Measurements from ENCODE around the gene CHRDL2. TPM values are rescaled to one million over a fixed set of nuclear protein-coding genes. Genes with fewer than 3 reads are reported as not detected.
A peak's percentile ranks its signal among the peaks of the same experiment; 100 is the strongest.

Gene CHRDL2
- total and polyA plus RNA-seq, 2 of the 13 experiments (the other 11 are each of a cell fraction or from before 2014, with no cell fraction given), result 0.04 TPM; not detected in 1

DNA sequence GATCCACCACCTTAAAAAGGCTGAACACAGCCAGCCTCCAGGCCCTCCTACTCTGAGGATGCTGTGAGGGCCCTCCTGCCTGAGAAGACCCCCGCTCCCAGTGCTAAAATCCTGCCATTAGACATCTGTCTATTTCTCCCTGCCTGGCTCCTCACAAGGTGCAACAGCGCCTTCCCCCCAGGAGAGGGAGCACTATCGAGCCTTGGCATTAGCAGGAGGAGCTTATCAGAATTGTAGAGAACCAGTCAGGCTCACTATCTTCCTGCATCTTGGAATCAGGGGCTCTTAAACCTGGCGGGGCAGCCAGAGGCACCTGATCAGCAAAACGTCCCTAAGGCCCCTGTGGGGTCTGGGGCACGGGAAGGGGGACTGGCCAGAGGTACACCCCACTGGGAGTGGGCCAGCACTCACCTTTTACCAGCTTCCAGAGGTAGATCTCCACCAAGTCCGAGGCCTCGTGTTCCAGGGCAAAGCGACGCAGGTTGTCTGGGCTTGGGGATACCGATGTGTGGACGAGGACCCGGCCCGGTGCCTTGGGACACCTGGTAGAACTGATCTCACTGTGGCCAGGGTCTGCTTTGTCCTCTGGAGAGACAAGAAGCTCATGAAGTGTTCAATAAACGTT, 28.7 kb downstream of the CHRDL2 start:
- FAIRE-seq (peak; percentile 85), DNase-seq (ENCODE audit: low spot score) (peak; percentile 63), ATAC-seq (peak; percentile 80)
- WGBS (ENCODE audit: low lambda C conversion rate), result 6% methylated on average over 7 of the region's 15 CpGs
- Histone ChIP-seq H4K20me1 (ENCODE audit: insufficient read depth, low read length) (no peaks in the 10 kb centered on the region; the same call in 1 of the 2 replicates), H3K9me3 (ENCODE audit: low read length) (no peaks in the 10 kb centered on the region), H3K4me1 (ENCODE audit: insufficient read depth, low read length) (peaks cover 6% of the 10 kb centered on the region), H2AFZ (ENCODE audit: low read length) (no peak overlapping the region), H3K27ac (ENCODE audit: extremely low read length, insufficient read depth, low read length) (no peak overlapping the region), H3K27me3 (ENCODE audit: control insufficient read depth in 1 of 2, insufficient read depth in 2 of 2, low read length in 2 of 2) (peaks cover 4 to 26% of the 10 kb centered on the region in 2 experiments; a peak in 2 of 5 replicates), H3K9ac (ENCODE audit: insufficient read depth, low read depth, low read length) (no peak overlapping the region), H3K36me3 (replicated peaks in 1 of 2; ENCODE audit: control insufficient read depth in 1 of 2, insufficient read depth in 2 of 2, low read length in 2 of 2) (no peaks in the 10 kb centered on the region), H3K4me3 (replicated peaks in 1 of 3; ENCODE audit: insufficient read depth in 1 of 3, low read depth in 2 of 3, low read length in 3 of 3) (no peak overlapping the region), H3K79me2 (ENCODE audit: insufficient read depth, low read length) (no peaks in the 10 kb centered on the region), H3K4me2 (ENCODE audit: low read depth, low read length) (no peak overlapping the region)
- BruUV-seq (replicated peaks), result no TSS peak
- intact Hi-C loops (cut with micrococcal nuclease; ENCODE audit: unreplicated experiment), result loop anchor here (1.0 kb wide), 2 partner anchors 24 to 37 kb away; no protein-coding TSS in a partner anchor
- in situ Hi-C loops (cut with HindIII; ENCODE audit: extremely low pct_ligation_motif_present, low pct_unique_long_range_greater_than_20kb), result loop anchor here (5.0 kb wide), 2 partner anchors 35 to 170 kb away; no protein-coding TSS in a partner anchor
- TF ChIP-seq BORCS8-MEF2B (CRISPR knock-in tag; IDR thresholded peaks at IDR 0.05), result 0 out of 2 replicates have a peak, but pooled peaks have one; percentile 18
- TF ChIP-seq, protein P1, sequence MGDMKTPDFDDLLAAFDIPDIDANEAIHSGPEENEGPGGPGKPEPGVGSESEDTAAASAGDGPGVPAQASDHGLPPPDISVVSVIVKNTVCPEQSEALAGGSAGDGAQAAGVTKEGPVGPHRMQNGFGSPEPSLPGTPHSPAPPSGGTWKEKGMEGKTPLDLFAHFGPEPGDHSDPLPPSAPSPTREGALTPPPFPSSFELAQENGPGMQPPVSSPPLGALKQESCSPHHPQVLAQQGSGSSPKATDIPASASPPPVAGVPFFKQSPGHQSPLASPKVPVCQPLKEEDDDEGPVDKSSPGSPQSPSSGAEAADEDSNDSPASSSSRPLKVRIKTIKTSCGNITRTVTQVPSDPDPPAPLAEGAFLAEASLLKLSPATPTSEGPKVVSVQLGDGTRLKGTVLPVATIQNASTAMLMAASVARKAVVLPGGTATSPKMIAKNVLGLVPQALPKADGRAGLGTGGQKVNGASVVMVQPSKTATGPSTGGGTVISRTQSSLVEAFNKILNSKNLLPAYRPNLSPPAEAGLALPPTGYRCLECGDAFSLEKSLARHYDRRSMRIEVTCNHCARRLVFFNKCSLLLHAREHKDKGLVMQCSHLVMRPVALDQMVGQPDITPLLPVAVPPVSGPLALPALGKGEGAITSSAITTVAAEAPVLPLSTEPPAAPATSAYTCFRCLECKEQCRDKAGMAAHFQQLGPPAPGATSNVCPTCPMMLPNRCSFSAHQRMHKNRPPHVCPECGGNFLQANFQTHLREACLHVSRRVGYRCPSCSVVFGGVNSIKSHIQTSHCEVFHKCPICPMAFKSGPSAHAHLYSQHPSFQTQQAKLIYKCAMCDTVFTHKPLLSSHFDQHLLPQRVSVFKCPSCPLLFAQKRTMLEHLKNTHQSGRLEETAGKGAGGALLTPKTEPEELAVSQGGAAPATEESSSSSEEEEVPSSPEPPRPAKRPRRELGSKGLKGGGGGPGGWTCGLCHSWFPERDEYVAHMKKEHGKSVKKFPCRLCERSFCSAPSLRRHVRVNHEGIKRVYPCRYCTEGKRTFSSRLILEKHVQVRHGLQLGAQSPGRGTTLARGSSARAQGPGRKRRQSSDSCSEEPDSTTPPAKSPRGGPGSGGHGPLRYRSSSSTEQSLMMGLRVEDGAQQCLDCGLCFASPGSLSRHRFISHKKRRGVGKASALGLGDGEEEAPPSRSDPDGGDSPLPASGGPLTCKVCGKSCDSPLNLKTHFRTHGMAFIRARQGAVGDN (CRISPR knock-in tag; IDR thresholded peaks at IDR 0.05), result peak; percentile 24; the same call in 1 of the 2 replicates
- TF ChIP-seq XRCC5 (optimal IDR thresholded peaks at IDR 0.05; ENCODE audit: low read length), result peak; percentile 56
- TF ChIP-seq RAD21 (CRISPR knock-in tag; IDR thresholded peaks at IDR 0.05), result peak; percentile 75
- TF ChIP-seq SMC3 (IDR thresholded peaks at IDR 0.05; ENCODE audit: low read length), result peak; percentile 92
- TF ChIP-seq, protein P2, sequence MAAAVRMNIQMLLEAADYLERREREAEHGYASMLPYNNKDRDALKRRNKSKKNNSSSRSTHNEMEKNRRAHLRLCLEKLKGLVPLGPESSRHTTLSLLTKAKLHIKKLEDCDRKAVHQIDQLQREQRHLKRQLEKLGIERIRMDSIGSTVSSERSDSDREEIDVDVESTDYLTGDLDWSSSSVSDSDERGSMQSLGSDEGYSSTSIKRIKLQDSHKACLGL (CRISPR knock-in tag; IDR thresholded peaks at IDR 0.05), result 0 out of 2 replicates have a peak, but pooled peaks have one; percentile 26
- 0 out of 2 replicates have a peak, but pooled peaks have one; percentile 18 for TF ChIP-seq IRF2 (CRISPR knock-in tag; IDR thresholded peaks at IDR 0.05)
- TF ChIP-seq STAG1 (CRISPR knock-in tag; IDR thresholded peaks at IDR 0.05), result peak; percentile 66
- TF ChIP-seq, protein P3, sequence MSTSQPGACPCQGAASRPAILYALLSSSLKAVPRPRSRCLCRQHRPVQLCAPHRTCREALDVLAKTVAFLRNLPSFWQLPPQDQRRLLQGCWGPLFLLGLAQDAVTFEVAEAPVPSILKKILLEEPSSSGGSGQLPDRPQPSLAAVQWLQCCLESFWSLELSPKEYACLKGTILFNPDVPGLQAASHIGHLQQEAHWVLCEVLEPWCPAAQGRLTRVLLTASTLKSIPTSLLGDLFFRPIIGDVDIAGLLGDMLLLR (CRISPR knock-in tag; IDR thresholded peaks at IDR 0.05), result no peak
- TF ChIP-seq FOXP1 (IDR thresholded peaks at IDR 0.05), result no peak
- TF ChIP-seq FOXP1 (CRISPR knock-in tag; IDR thresholded peaks at IDR 0.05), result no peak
- no peak for TF ChIP-seq SMYD3 (CRISPR knock-in tag; IDR thresholded peaks at IDR 0.05)
- peak; percentile 39; the same call in 1 of the 2 replicates for TF ChIP-seq KDM2A (CRISPR knock-in tag; IDR thresholded peaks at IDR 0.05; ENCODE audit: borderline replicate concordance, low read depth)
- TF ChIP-seq ZNF335 (CRISPR knock-in tag; IDR thresholded peaks at IDR 0.05), result no peak
- TF ChIP-seq, protein P4, sequence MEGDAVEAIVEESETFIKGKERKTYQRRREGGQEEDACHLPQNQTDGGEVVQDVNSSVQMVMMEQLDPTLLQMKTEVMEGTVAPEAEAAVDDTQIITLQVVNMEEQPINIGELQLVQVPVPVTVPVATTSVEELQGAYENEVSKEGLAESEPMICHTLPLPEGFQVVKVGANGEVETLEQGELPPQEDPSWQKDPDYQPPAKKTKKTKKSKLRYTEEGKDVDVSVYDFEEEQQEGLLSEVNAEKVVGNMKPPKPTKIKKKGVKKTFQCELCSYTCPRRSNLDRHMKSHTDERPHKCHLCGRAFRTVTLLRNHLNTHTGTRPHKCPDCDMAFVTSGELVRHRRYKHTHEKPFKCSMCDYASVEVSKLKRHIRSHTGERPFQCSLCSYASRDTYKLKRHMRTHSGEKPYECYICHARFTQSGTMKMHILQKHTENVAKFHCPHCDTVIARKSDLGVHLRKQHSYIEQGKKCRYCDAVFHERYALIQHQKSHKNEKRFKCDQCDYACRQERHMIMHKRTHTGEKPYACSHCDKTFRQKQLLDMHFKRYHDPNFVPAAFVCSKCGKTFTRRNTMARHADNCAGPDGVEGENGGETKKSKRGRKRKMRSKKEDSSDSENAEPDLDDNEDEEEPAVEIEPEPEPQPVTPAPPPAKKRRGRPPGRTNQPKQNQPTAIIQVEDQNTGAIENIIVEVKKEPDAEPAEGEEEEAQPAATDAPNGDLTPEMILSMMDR (CRISPR knock-in tag; IDR thresholded peaks at IDR 0.05), result peak; percentile 89
- TF ChIP-seq, protein P5, sequence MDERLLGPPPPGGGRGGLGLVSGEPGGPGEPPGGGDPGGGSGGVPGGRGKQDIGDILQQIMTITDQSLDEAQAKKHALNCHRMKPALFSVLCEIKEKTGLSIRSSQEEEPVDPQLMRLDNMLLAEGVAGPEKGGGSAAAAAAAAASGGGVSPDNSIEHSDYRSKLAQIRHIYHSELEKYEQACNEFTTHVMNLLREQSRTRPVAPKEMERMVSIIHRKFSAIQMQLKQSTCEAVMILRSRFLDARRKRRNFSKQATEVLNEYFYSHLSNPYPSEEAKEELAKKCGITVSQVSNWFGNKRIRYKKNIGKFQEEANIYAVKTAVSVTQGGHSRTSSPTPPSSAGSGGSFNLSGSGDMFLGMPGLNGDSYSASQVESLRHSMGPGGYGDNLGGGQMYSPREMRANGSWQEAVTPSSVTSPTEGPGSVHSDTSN (CRISPR knock-in tag; IDR thresholded peaks at IDR 0.05), result no peak
- TF ChIP-seq HOXA5 (CRISPR knock-in tag; IDR thresholded peaks at IDR 0.05), result 0 out of 2 replicates have a peak, but pooled peaks have one; percentile 49
- ChIA-PET CTCF (ENCODE audit: low intra/inter-chr PET ratio, low total read pairs) (interaction anchor here (1.7 to 3.6 kb wide), 3 partner anchors 24 to 168 kb away, joined by 14 to 47 read pairs (median 24); no protein-coding TSS in a partner anchor), POLR2A (interaction anchor here (1.1 to 1.4 kb wide), 2 partner anchors 24 to 37 kb away, joined by 4 to 7 read pairs; no protein-coding TSS in a partner anchor)
